Measurements from ENCODE around the gene GNGT1. TPM values are rescaled to one million over a fixed set of nuclear protein-coding genes. Genes with fewer than 3 reads are reported as not detected.

Gene GNGT1
- total and polyA plus RNA-seq, 4 donors = not detected

DNA sequence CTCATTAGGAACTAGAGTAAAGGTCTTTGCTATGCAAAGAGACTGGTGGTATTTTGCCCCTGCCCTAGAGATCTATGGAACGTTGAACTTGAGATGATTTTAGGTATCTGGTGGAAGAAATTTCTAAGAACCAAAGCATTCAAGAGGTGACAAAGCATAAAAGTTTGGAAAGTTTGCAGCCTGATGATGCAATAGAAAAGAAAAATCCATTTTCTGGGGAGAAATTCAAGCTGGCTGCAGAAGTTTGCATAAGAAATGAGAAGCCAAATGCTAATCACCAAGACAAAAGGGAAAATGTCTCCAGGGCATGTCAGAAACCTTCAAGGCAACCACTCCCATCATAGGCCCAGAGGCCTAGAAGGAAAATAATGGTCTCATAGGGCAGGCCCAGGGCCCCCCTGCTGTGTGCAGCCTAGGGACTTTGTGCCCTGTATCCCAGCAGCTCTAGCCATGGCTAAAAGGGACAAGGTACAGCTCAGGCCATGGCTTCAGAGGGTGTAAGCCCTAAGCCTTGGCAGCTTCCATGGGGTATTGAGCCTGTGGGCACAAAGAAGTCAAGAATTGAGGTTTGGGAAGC lies 32.3 kb upstream of the GNGT1 start:
- H3K27ac ChIP-seq (ENCODE audit: low read depth in 1 of 2, low read length in 1 of 2) = no peak overlapping the region
- H3K9ac ChIP-seq (ENCODE audit: insufficient read depth in 1 of 2, low read length in 2 of 2) = no peak overlapping the region
- no peaks in the 10 kb centered on the region for H3K4me1 ChIP-seq (ENCODE audit: control insufficient read depth in 5 of 5, insufficient read depth in 5 of 5, low read length in 5 of 5)
- WGBS, 2 donors = 77 to 86% methylated on average over 1 of the region's 1 CpG
- no peak for DNase-seq
- no peak overlapping the region for H3K4me3 ChIP-seq
- H3K36me3 ChIP-seq (ENCODE audit: control insufficient read depth in 4 of 4, insufficient read depth in 4 of 4, low read length in 4 of 4) = no peaks in the 10 kb centered on the region
- H3K27me3 ChIP-seq (ENCODE audit: control insufficient read depth in 3 of 3, insufficient read depth in 3 of 3, low read length in 2 of 3) = no peaks in the 10 kb centered on the region
- no peak for TF ChIP-seq CTCF (IDR thresholded peaks at IDR 0.05; ENCODE audit: control extremely low read depth, extremely low read depth)
- peaks cover 0 to 3% (median 1%) of the 10 kb centered on the region in 4 donors for H3K9me3 ChIP-seq (ENCODE audit: control insufficient read depth in 4 of 4, insufficient read depth in 3 of 4, low read length in 3 of 4)
- no peak for ATAC-seq (ENCODE audit: insufficient read depth, low FRiP score)

GRCh38 chr7:93877742-93878141 lies 28.6 kb upstream of the GNGT1 start:
- H3K27ac ChIP-seq (ENCODE audit: low read depth in 1 of 2, low read length in 1 of 2) = no peak overlapping the region
- H3K4me1 ChIP-seq (ENCODE audit: control insufficient read depth in 5 of 5, insufficient read depth in 5 of 5, low read length in 5 of 5) = no peaks in the 10 kb centered on the region
- ATAC-seq (ENCODE audit: insufficient read depth, low FRiP score) = no peak
- H3K27me3 ChIP-seq (ENCODE audit: control insufficient read depth in 3 of 3, insufficient read depth in 3 of 3, low read length in 2 of 3) = no peaks in the 10 kb centered on the region
- H3K36me3 ChIP-seq (ENCODE audit: control insufficient read depth in 4 of 4, insufficient read depth in 4 of 4, low read length in 4 of 4) = no peaks in the 10 kb centered on the region
- WGBS, 2 donors = 83 to 88% methylated on average over 3 of the region's 3 CpGs
- no peak for DNase-seq
- TF ChIP-seq CTCF (IDR thresholded peaks at IDR 0.05; ENCODE audit: control extremely low read depth, extremely low read depth) = no peak
- H3K4me3 ChIP-seq = no peak overlapping the region
- no peak overlapping the region for H3K9ac ChIP-seq (ENCODE audit: insufficient read depth in 1 of 2, low read length in 2 of 2)
- H3K9me3 ChIP-seq (ENCODE audit: control insufficient read depth in 4 of 4, insufficient read depth in 3 of 4, low read length in 3 of 4) = peaks cover 0 to 3% (median 1%) of the 10 kb centered on the region in 4 donors

DNA sequence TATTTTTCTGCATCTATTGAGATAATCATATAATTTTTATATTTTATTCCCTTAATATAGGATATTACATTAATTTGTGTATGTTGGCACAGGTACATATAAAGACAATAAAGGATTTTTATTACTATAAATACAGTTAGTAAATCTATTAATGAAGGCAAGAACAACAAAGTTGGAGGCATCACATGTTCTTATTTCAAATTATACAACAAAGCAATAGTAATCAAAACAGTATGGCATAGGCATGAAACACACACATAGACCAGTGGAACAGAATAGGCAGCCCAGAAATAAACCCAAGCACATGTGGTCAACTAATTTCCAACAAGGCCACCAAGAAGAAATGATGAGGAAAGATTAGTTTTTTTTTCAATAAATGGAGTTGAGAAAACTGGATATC lies 27.0 kb upstream of the GNGT1 start:
- no peaks in the 10 kb centered on the region for H3K36me3 ChIP-seq (ENCODE audit: control insufficient read depth in 4 of 4, insufficient read depth in 4 of 4, low read length in 4 of 4)
- no peak for ATAC-seq (ENCODE audit: insufficient read depth, low FRiP score)
- no peak overlapping the region for H3K9ac ChIP-seq (ENCODE audit: insufficient read depth in 1 of 2, low read length in 2 of 2)
- H3K4me1 ChIP-seq (ENCODE audit: control insufficient read depth in 5 of 5, insufficient read depth in 5 of 5, low read length in 5 of 5) = no peaks in the 10 kb centered on the region
- no peak for TF ChIP-seq CTCF (IDR thresholded peaks at IDR 0.05; ENCODE audit: control extremely low read depth, extremely low read depth)
- DNase-seq = no peak
- no peak overlapping the region for H3K27ac ChIP-seq (ENCODE audit: low read depth in 1 of 2, low read length in 1 of 2)
- H3K4me3 ChIP-seq = no peak overlapping the region
- H3K9me3 ChIP-seq (ENCODE audit: control insufficient read depth in 4 of 4, insufficient read depth in 3 of 4, low read length in 3 of 4) = peaks cover 0 to 3% (median under 1%) of the 10 kb centered on the region in 4 donors
- no peaks in the 10 kb centered on the region for H3K27me3 ChIP-seq (ENCODE audit: control insufficient read depth in 3 of 3, insufficient read depth in 3 of 3, low read length in 2 of 3)

DNA sequence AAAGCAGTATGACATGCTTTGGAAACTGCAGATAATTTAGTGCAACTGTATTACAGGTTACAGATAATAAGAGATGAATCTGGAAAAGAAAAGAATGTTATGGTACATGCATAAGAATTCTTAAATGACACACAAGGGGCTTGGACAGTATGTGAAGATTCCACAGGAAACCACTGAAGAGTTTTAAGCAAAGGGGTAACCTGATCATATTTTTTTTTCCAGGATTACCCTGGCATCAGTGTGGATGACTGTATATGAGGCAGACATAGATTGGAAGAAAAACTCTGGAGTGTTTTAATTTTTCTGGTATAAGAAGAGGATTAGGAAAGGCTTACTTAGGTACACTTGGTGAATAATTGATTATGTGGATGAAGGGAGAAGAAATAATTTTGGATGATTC lies 23.9 kb upstream of the GNGT1 start:
- H3K27me3 ChIP-seq (ENCODE audit: control insufficient read depth in 3 of 3, insufficient read depth in 3 of 3, low read length in 2 of 3) = peaks cover 0 to 5% (median 0%) of the 10 kb centered on the region in 3 donors
- TF ChIP-seq CTCF (IDR thresholded peaks at IDR 0.05; ENCODE audit: control extremely low read depth, extremely low read depth) = no peak
- no peak overlapping the region for H3K9ac ChIP-seq (ENCODE audit: insufficient read depth in 1 of 2, low read length in 2 of 2)
- DNase-seq (no peak), ATAC-seq (ENCODE audit: insufficient read depth, low FRiP score) (no peak)
- H3K9me3 ChIP-seq (ENCODE audit: control insufficient read depth in 4 of 4, insufficient read depth in 3 of 4, low read length in 3 of 4) = peaks cover 0 to 3% (median 0%) of the 10 kb centered on the region in 4 donors
- no peak overlapping the region for H3K27ac ChIP-seq (ENCODE audit: low read depth in 1 of 2, low read length in 1 of 2)
- no peak overlapping the region for H3K4me3 ChIP-seq
- H3K4me1 ChIP-seq (ENCODE audit: control insufficient read depth in 5 of 5, insufficient read depth in 5 of 5, low read length in 5 of 5) = no peaks in the 10 kb centered on the region
- H3K36me3 ChIP-seq (ENCODE audit: control insufficient read depth in 4 of 4, insufficient read depth in 4 of 4, low read length in 4 of 4) = no peaks in the 10 kb centered on the region
